SU-DHL-6 (cell line): Measurements from ENCODE around the gene DNER.

Source experiments
- H2AFZ ChIP-seq: fragments of 200-600 bp; sonication (generic); 2 replicates; pipeline ENCODE4 v1.6.1; 2014; ENCODE audit warnings: low read depth, mild to moderate bottlenecking, moderate library complexity, mixed read lengths, antibody characterized with exemption, low read length; ENCODE audit not compliant: severe bottlenecking
- H3F3A ChIP-seq: fragments of 200-600 bp; shearing (Covaris generic); 2 replicates; pipeline ENCODE4 v1.6.0; 2016; ENCODE audit warnings: antibody characterized with exemption, mild to moderate bottlenecking; ENCODE audit not compliant: insufficient read depth
- H3K27ac ChIP-seq: fragments of 200-600 bp; sonication (generic); 2 replicates; pipeline ENCODE4 v1.5.1; 2016; ENCODE audit warnings: low read depth, mild to moderate bottlenecking, low read length, moderate library complexity, mixed read lengths
- H3K27me3 ChIP-seq: fragments of 200-600 bp; sonication (generic), shearing (Covaris generic); 2 replicates; pipeline ENCODE4 v1.6.0; 2014; ENCODE audit warnings: mild to moderate bottlenecking, low read length
- H3K36me3 ChIP-seq: fragments of 200-600 bp; sonication (generic); 2 replicates; pipeline ENCODE4 v1.6.1; 2014; ENCODE audit warnings: mild to moderate bottlenecking, low read length, mixed read lengths
- H3K4me2 ChIP-seq: fragments of 300-600, 200-600 bp; shearing (Covaris generic), sonication (generic); 2 replicates; pipeline ENCODE4 v1.6.0; 2014; ENCODE audit warnings: low read length, low read depth, mild to moderate bottlenecking; ENCODE audit not compliant: poor library complexity, severe bottlenecking
- H3K4me3 ChIP-seq: fragments of 200-600 bp; sonication (generic); 2 replicates; pipeline ENCODE4 v1.5.1; 2014; ENCODE audit warnings: antibody characterized with exemption, low read length, mild to moderate bottlenecking, mixed read lengths; ENCODE audit not compliant: insufficient read depth, poor library complexity, severe bottlenecking
- H3K79me2 ChIP-seq: fragments of 200-600 bp; sonication (generic); 2 replicates; pipeline ENCODE4 v1.6.1; 2014; ENCODE audit warnings: mild to moderate bottlenecking, low read length, moderate library complexity; ENCODE audit not compliant: insufficient read depth
- H3K9ac ChIP-seq: fragments of 200-600 bp; sonication (generic); 2 replicates; pipeline ENCODE4 v1.7.0; 2014; ENCODE audit warnings: mild to moderate bottlenecking, low read length
- H3K9me2 ChIP-seq: fragments of 200-600 bp; sonication (generic); replicated peaks from 2 replicates; pipeline ENCODE4 v1.6.1; 2014; ENCODE audit warnings: low read length; ENCODE audit not compliant: insufficient read depth
- H3K9me3 ChIP-seq: fragments of 200-600 bp; sonication (generic); 2 replicates; pipeline ENCODE4 v1.6.1; 2014; ENCODE audit warnings: low read length, mixed read lengths; ENCODE audit not compliant: insufficient read depth
- H4K20me1 ChIP-seq: fragments of 200-600 bp; sonication (generic); 2 replicates; pipeline ENCODE4 v1.6.1; 2014; ENCODE audit warnings: low read depth, mild to moderate bottlenecking, antibody characterized with exemption, low read length, moderate library complexity, mixed read lengths
- EZH2phosphoT487 ChIP-seq: fragments of 200-600 bp; sonication (generic), shearing (Covaris generic); conservative IDR thresholded peaks from 2 replicates; pipeline ENCODE4 v1.6.1; 2018; ENCODE audit warnings: mild to moderate bottlenecking, antibody characterized with exemption, low read length, moderate library complexity, mixed read lengths
- TF ChIP-seq, protein P1 (sequence below): fragments of 200-600 bp; sonication (generic); IDR thresholded peaks from one replicate; pipeline ENCODE4 v1.5.1; 2017; ENCODE audit warnings: antibody characterized with exemption, mild to moderate bottlenecking, low read length, moderate library complexity; ENCODE audit not compliant: insufficient read depth, poor library complexity, severe bottlenecking

The DNER gene

DNA sequence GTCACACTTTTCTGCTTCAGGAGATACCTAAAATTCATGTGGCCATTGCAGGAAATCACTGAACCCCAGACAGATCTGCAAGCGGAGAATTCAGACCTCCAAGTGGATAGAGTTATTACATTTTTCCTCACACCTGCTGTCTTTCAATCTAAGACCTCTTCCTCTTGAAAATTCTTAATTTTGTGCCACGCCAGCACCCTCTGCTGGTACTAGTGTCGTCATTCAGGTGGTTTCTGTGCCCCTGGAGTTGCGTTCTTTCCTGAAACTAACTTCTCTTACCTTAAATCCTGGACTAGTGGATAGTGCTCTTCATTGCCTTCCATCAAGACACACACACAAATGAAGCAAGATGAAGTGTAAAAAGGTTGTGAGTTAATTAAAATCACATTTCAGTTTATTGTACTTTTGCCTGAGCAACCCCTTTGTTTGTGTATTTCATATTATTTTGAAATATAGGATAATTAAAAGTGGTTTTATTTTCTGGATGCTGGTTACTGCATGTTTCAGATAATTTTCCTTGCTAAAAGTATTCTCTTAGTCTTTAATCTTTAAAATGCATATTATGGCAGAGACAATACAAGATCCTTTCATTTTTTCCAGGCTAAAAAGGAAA, 1.6 kb upstream of the DNER start:
- TF ChIP-seq EZH2phosphoT487: no peak
- TF ChIP-seq, protein P1, sequence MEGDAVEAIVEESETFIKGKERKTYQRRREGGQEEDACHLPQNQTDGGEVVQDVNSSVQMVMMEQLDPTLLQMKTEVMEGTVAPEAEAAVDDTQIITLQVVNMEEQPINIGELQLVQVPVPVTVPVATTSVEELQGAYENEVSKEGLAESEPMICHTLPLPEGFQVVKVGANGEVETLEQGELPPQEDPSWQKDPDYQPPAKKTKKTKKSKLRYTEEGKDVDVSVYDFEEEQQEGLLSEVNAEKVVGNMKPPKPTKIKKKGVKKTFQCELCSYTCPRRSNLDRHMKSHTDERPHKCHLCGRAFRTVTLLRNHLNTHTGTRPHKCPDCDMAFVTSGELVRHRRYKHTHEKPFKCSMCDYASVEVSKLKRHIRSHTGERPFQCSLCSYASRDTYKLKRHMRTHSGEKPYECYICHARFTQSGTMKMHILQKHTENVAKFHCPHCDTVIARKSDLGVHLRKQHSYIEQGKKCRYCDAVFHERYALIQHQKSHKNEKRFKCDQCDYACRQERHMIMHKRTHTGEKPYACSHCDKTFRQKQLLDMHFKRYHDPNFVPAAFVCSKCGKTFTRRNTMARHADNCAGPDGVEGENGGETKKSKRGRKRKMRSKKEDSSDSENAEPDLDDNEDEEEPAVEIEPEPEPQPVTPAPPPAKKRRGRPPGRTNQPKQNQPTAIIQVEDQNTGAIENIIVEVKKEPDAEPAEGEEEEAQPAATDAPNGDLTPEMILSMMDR: peak; percentile 66
- no peak overlapping the region for H3K27ac ChIP-seq
- no peaks in the 10 kb centered on the region for H3K36me3 ChIP-seq
- H3K4me2 ChIP-seq: no peak overlapping the region
- no peaks in the 10 kb centered on the region for H3K79me2 ChIP-seq
- H3F3A ChIP-seq: no peaks in the 10 kb centered on the region
- no peaks in the 10 kb centered on the region for H3K9me3 ChIP-seq
- H3K9ac ChIP-seq: no peak overlapping the region
- no peaks in the 10 kb centered on the region for H4K20me1 ChIP-seq
- H2AFZ ChIP-seq: no peak overlapping the region
- no peak overlapping the region for H3K4me3 ChIP-seq
- no peaks in the 10 kb centered on the region for H3K9me2 ChIP-seq
- no peaks in the 10 kb centered on the region for H3K27me3 ChIP-seq

DNA sequence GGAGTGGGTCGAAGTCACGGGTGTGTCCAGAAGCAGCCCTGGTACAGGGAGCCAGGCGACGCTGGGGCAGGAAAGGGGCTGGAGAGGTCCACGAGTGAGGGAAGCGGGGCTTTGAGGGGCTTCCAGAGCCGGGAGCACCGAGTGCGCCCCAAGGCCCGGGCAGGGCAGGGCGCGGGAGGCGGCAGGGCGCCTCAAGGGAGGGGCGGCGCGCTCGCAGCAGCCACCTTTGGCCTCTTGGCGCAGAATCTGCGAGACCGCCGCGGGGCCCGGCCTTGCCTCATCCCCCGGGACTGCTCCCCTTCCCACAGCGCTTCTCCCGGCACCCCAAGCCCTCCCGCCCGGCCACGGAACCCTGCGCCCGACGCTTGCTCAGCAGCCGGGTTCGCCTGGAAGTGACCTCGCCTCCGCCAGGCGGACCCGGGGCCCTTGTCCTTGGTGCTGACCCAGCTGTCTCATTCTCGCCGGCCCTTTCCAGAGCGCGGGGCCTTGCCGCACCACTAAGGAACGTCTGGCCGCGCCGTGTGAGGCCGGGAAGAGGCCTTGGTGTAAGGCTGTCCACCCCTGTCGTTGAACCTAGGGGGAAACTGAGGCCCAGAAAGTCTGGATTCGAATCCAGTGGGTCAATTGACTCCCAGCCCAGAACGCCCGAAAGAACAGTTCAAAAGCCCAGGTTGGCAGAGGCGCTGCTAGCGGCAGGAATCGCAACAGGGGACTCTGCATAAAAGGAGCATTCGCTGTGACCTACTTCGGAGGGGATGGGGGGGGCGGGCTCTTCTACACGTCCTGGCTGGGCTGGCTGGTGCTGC, 584 bp upstream of the DNER start:
- TF ChIP-seq, protein P1: no peak
- no peak for TF ChIP-seq EZH2phosphoT487
- no peaks in the 10 kb centered on the region for H3K36me3 ChIP-seq
- no peaks in the 10 kb centered on the region for H3K9me3 ChIP-seq
- H3F3A ChIP-seq: no peaks in the 10 kb centered on the region
- no peak overlapping the region for H3K4me3 ChIP-seq
- no peak overlapping the region for H3K27ac ChIP-seq
- H3K9ac ChIP-seq: no peak overlapping the region
- no peaks in the 10 kb centered on the region for H3K27me3 ChIP-seq
- H4K20me1 ChIP-seq: no peaks in the 10 kb centered on the region
- no peaks in the 10 kb centered on the region for H3K9me2 ChIP-seq
- H3K79me2 ChIP-seq: no peaks in the 10 kb centered on the region
- H2AFZ ChIP-seq: no peak overlapping the region
- peak overlapping the region; percentile 37 for H3K4me2 ChIP-seq

DNA sequence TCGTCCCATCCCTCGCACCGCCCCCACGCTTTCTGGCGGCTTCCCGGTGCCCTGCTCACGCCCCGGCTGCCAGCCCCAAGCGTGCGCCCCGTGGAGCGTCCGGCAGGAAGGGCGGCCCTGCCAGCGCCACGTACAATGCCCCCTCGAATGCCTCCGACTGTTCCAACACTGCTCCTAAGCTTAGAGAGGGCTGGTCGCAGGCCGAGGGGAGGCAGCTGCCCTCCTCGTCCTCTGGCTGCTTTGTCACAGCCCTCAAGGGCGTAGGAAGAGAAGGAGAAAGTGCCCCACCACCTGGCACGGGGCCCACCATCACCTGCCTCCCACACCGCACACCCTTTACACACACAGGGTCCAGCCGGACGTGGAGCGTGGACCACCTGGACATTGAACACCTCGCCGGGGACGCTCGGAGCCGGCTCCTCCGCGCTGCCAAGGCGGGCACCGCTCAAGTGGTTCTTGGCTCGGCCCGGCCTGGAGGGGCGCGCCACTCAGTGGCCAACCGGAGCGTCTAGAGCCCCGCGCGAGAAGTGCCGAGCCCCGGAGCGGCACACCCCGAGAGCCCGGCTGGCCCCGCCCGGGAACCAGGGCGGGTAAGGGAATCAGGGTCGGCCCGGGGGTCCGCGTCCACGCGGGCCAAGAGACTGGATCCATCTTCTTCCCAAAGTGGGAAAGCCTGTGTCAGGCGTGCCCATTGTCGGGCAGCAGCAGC, 830 bp downstream of the DNER start:
- no peak for TF ChIP-seq EZH2phosphoT487
- TF ChIP-seq, protein P1: no peak
- Histone ChIP-seq H3K27me3 (no peaks in the 10 kb centered on the region), H3K79me2 (no peaks in the 10 kb centered on the region), H3K4me2 (peak overlapping the region; percentile 26), H3K36me3 (no peaks in the 10 kb centered on the region), H3K9ac (no peak overlapping the region), H3K9me2 (no peaks in the 10 kb centered on the region), H3K27ac (no peak overlapping the region), H2AFZ (no peak overlapping the region), H4K20me1 (0 out of 2 replicates have a peak, but pooled peaks cover 3% of the 10 kb centered on the region), H3K9me3 (no peaks in the 10 kb centered on the region), H3K4me3 (no peak overlapping the region), H3F3A (no peaks in the 10 kb centered on the region)
